BE2C (cell line): ENCODE measurements around the gene REV1. TPM values are rescaled to one million over a fixed set of nuclear protein-coding genes. Genes with fewer than 3 reads are reported as not detected.

Experiments used
- DNase-seq: peaks from one replicate; pipeline ENCODE4 v3.0.0-alpha.2; 2020
- H3K27me3 ChIP-seq: fragments of 250-450 bp; sonication (Bioruptor Pico); 2 replicates; pipeline ENCODE4 v1.5.1; 2020; ENCODE audit warnings: mild to moderate bottlenecking
- H3K36me3 ChIP-seq: fragments of 250-450 bp; sonication (Bioruptor Pico); 2 replicates; pipeline ENCODE4 v1.5.1; 2020; ENCODE audit warnings: mild to moderate bottlenecking
- H3K4me1 ChIP-seq: fragments of 250-450 bp; sonication (Bioruptor Pico); 2 replicates; pipeline ENCODE4 v1.5.1; 2020
- H3K4me3 ChIP-seq: 2 replicates; pipeline ENCODE4 v1.5.1; 2011; ENCODE audit warnings: low read depth, low read length
- H3K9me3 ChIP-seq: fragments of 250-450 bp; sonication (Bioruptor Pico); 2 replicates; pipeline ENCODE4 v1.5.1; 2020
- CTCF ChIP-seq: IDR thresholded peaks from 2 replicates; pipeline ENCODE4 v1.5.1; 2012; ENCODE audit warnings: mild to moderate bottlenecking, low read depth, low read length
- polyA plus RNA-seq: library from polyadenylated mRNA; unstranded; fragments of >200 nt; gene quantifications from one replicate; pipeline ENCODE4 v1.2.1, GENCODE V29; 2012; ENCODE audit warnings: low read depth, missing spikeins; ENCODE audit not compliant: insufficient read length, insufficient read depth

The REV1 gene
- polyA plus RNA-seq: 18.9 TPM

- H3K4me1 ChIP-seq: no peaks in the 10 kb centered on the region
Observed at GRCh38 chr2:99489761-99490622, at the start of gene REV1. TSS of gene REV1 (minus strand) at chr2:99490017. CDS start at chr2:99464975, 25,042 bp downstream.

GRCh38 chr2:99537910-99538485, 48.2 kb upstream of the REV1 start:
- no peaks in the 10 kb centered on the region for H3K36me3 ChIP-seq

More at GRCh38 chr2:99489761-99490622, at the start of gene REV1:
- Histone ChIP-seq H3K27me3 (no peaks in the 10 kb centered on the region), H3K9me3 (no peaks in the 10 kb centered on the region), H3K36me3 (no peaks in the 10 kb centered on the region), H3K4me3 (peak within 1 kb of the TSS; percentile 66)
- DNase-seq: peak; percentile 91
- TF ChIP-seq CTCF: peak; percentile 56

GRCh38 chr2:99524056-99524455, 34.2 kb upstream of the REV1 start:
- no peak for DNase-seq
- H3K27me3 ChIP-seq: no peaks in the 10 kb centered on the region
- no peaks in the 10 kb centered on the region for H3K36me3 ChIP-seq
- no peaks in the 10 kb centered on the region for H3K9me3 ChIP-seq
- no peak for TF ChIP-seq CTCF
- H3K4me1 ChIP-seq: no peaks in the 10 kb centered on the region
- no peak overlapping the region for H3K4me3 ChIP-seq

More at GRCh38 chr2:99537910-99538485, 48.2 kb upstream of the REV1 start:
- no peak for TF ChIP-seq CTCF
- no peak for DNase-seq
- Histone ChIP-seq H3K27me3 (no peaks in the 10 kb centered on the region), H3K4me1 (no peaks in the 10 kb centered on the region), H3K9me3 (no peaks in the 10 kb centered on the region), H3K4me3 (no peak overlapping the region)

- TF ChIP-seq CTCF: no peak
- Histone ChIP-seq H3K27me3 (no peaks in the 10 kb centered on the region), H3K36me3 (no peaks in the 10 kb centered on the region), H3K4me1 (no peaks in the 10 kb centered on the region), H3K9me3 (no peaks in the 10 kb centered on the region), H3K4me3 (no peak overlapping the region)
- no peak for DNase-seq
Observed at GRCh38 chr2:99522157-99522556, 32.3 kb upstream of the REV1 start.

- Histone ChIP-seq H3K4me1 (no peaks in the 10 kb centered on the region), H3K4me3 (no peak overlapping the region), H3K36me3 (no peaks in the 10 kb centered on the region), H3K9me3 (no peaks in the 10 kb centered on the region), H3K27me3 (no peaks in the 10 kb centered on the region)
- no peak for TF ChIP-seq CTCF
- no peak for DNase-seq
Observed at GRCh38 chr2:99520813-99521212, 31.0 kb upstream of the REV1 start.

GRCh38 chr2:99520195-99520594, 30.4 kb upstream of the REV1 start:
- Histone ChIP-seq H3K4me3 (no peak overlapping the region), H3K27me3 (no peaks in the 10 kb centered on the region), H3K9me3 (no peaks in the 10 kb centered on the region), H3K4me1 (no peaks in the 10 kb centered on the region), H3K36me3 (no peaks in the 10 kb centered on the region)
- no peak for TF ChIP-seq CTCF
- DNase-seq: no peak
